Motor neuron (in vitro differentiated cells): Measurements from ENCODE around the gene MVP. TPM values are rescaled to one million over a fixed set of nuclear protein-coding genes. Genes with fewer than 3 reads are reported as not detected.
"Not testable (repeated sequence)": the region's sequence is repeated elsewhere in the genome, so short reads cannot be mapped to it uniquely, and the experiment has no call there.

ENCODE experiments used
- ATAC-seq, 8 experiments: fragments of 200-7000 bp; cut with Tn5 transposase; replicated peaks in 6 of 8; 2 replicates each; pipeline ENCODE4 v1.8.0; 2021; ENCODE audit warnings: mild to moderate bottlenecking in 8 of 8, moderate library complexity in 8 of 8
- H3K27ac ChIP-seq, 2 donors: fragments of 250-450 bp; sonication (Bioruptor Pico); 2 replicates each; pipeline ENCODE4 v1.9.0; 2021; ENCODE audit warnings: antibody characterized with exemption in 2 of 2, mild to moderate bottlenecking in 2 of 2, moderate library complexity in 1 of 2
- H3K4me1 ChIP-seq, 2 donors: fragments of 250-450 bp; sonication (Bioruptor Pico); replicated peaks in 1 of 2; 2 replicates each; pipeline ENCODE4 v1.6.1; 2021; ENCODE audit warnings: antibody characterized with exemption in 2 of 2, mild to moderate bottlenecking in 2 of 2, moderate library complexity in 1 of 2
- H3K4me3 ChIP-seq, 5 donors: fragments of 250-450 bp; sonication (Bioruptor Pico); 2 replicates each; pipeline ENCODE4 v1.9.0; 2021; ENCODE audit warnings: antibody characterized with exemption in 5 of 5, mild to moderate bottlenecking in 5 of 5, moderate library complexity in 4 of 5
- WGBS, 10 experiments: fragments of 450-650 bp; shearing (Covaris generic); methylation state at CpG; one replicate each; pipeline ENCODE4 v1.0.0; 2022; 5-methylcytosine and 5-hydroxymethylcytosine counted together
- in situ Hi-C, 9 experiments: fragments of 400-800 bp; cut with MboI; loops; one replicate each; pipeline ENCODE4 v1.15.0; 2021; ENCODE audit warnings: low sequenced_read_pairs in 9 of 9, low pct_unique_long_range_greater_than_20kb in 2 of 9; ENCODE audit not compliant: unreplicated experiment in 9 of 9
- total RNA-seq, 8 experiments: library from RNA; unstranded; fragments of 300-600 nt; gene quantifications; 2 replicates each; pipeline versions ENCODE4 v1.2.3 to v1.2.4, GENCODE V29; 2022

Gene MVP
- total RNA-seq, 8 experiments from 2014 or later = 3.2 to 179 (median 31.0) TPM

DNA sequence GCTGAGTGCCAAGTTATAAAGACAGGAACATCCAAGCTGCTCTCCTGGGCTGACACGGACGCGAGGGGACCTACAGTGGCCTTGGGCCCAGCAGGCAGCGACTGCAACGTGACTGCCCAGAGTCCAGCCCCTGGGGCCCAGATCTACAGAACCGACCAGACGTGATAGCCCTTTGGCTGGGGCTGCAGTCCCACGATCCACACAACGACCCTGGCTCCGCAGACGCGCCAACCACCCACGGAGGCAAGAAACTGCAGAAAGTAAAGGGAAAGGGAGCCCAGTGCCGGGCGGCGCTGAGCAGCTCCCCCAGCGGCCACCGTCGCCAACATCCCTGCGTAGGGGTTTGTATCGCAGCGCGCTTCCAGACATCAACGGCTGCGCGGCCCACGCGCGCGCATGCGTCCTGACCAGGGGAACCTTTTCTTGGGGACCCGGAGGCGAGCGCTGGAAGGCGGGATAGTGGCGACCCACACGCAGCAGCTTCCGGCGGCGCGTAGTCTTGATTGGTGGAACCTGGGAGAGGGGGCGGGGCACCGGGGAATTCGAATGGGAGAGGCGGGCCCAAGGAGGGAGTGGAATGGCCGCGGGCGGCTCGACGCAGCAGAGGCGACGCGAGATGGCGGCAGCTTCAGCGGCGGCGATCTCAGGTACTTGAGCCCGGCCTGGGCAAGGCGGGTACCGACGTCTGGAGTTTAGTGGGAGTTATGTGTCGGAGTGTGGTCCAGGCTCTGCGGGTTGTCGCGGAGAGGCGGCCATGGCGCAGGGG is 29.9 kb upstream of the MVP start, which contains the start of gene KIF22:
KIF22 (plus strand) TSS at position 569 of the 766 bp plus-strand sequence; CDS start at position 578, 9 bp downstream.
- in situ Hi-C loops = no loop called here
- ATAC-seq = peak; percentile 92 to 99 (median 96)
- Histone ChIP-seq H3K4me3 (peak within 1 kb of the TSS; percentile 56 to 88 (median 76)), H3K4me1 (peaks cover 6 to 10% of the 10 kb centered on the region in 2 donors), H3K27ac (peak within 1 kb of the TSS; percentile 75 to 89)
- WGBS, 10 experiments = 0 to 30% (median 6%) methylated on average over 2 to 24 of the region's 67 CpGs; no CpG with 5 or more reads in 4 of the 10 experiments

DNA sequence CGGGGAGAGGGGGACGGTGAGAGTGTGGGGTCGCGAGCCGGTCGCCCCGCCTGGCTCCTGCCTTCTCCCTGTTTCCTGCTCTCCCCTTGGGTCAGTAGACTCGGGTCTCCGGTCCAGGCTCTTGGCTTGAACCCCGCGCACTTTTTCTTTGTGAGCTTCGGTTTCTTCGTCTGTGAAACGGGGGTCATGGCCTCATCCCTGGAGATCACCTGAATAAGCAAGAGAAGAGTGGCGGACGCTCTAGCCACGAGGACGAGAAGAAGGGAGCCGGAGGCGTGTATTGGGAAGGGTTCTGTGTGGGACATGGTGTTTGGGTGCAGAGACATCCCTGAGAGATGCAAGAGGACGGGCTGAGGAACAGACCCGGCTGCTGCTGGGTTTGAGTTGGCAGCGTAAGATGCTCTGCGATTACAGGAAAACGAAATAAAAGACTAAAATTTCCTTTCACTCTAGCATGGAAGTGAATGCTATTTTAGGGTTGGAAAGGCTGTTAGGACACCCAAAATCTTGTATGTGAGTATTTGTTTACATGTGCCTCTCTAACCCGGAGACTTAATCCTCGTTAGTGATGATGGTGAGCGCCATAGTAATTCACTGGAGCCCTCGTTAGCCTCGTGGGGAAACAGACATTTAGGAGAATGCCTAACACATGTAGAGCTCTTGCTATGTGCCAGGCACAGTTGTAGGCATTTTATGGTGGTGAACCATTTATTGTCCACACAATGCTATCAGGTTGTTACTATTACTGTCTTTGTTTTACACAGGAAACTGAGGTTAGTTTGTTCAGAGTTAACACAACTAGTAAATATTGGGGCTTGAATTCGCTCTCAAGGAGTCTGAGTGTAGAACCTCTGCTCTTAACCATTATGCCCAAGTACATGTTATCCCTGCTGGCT is 29.1 kb upstream of the MVP start:
- 0 to 8% (median 3%) methylated on average over 4 to 14 of the region's 31 CpGs; no CpG with 5 or more reads in 2 of the 10 experiments for WGBS, 10 experiments
- ATAC-seq = peak in 4 of 8 experiments; percentile 10 to 40 (median 25)

DNA sequence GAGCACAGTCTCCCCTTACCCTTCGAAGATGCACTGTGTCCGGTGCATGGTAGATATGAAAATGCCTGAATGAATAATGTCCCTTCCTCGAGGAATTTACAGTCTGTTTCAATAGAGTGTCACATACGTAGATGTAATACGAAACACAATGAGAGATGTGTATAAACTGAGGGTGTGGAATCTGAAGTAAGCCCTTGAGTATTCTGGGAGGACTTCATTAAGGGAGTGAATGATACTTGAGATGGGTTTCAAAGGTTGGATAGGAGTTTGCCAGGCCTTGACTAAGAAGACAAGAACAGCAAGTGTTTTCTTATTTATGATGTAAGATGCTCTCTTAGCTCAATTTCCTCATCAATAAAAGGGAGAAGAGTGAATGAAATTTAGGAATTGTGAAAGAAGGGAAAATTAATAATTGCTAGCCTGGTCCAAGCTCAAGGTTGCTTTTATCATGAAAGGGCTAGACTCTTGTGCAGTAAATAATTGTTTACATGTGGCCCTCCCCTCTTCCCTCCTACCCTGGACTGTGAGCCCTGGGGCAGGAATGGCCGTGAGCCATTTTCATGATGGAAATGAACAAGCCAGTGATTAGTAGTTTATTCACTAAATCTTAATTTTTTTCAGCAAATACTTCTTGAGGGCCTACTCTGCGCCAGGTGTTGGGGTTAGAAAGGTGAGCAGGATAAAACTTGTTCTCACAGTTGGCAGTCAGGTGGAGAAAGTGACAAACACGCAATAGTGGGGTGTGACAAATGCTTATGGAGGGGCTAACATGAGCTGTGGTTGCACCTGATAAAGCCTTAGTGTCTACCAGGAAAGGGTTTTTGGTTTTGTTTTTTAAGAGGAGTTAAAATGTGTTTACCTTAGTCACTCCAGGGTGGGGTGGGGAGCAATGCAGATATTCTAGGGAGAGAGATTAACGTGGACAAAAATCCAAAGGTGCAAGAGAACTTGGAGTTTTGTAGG is 28.1 kb upstream of the MVP start:
- Histone ChIP-seq H3K27ac (no peak overlapping the region), H3K4me3 (peak overlapping the region; percentile 56 to 88 (median 76)), H3K4me1 (peaks cover 6 to 10% of the 10 kb centered on the region in 2 donors)
- 28 to 100% (median 61%) methylated on average over 2 to 9 of the region's 9 CpGs for WGBS, 10 experiments
- ATAC-seq = no peak
- in situ Hi-C loops = no loop called here

More for the DNA sequence above, 29.1 kb upstream of the MVP start:
- in situ Hi-C loops = no loop called here
- Histone ChIP-seq H3K27ac (peak overlapping the region in 1 of 2 donors; percentile 53), H3K4me3 (peak overlapping the region; percentile 56 to 88 (median 76)), H3K4me1 (peaks cover 6 to 10% of the 10 kb centered on the region in 2 donors)

DNA sequence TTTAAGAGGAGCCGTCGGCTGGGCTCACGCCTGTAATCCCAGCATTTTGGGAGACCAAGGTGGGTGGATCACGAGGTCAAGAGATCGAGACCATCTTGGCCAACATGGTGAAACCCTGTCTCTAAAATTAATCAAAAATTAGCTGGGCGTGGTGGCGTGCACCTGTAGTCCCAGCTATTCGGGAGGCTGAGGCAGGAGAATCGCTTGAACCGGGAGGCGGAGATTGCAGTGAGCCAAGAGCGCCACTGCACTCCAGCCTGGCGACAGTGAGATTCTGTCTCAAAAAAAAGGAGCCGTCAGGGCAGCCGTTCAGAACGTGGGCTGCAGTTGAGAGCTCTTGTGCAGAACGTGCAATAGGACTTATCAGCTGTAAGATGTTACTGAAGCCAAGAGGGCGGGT is 27.1 kb upstream of the MVP start:
- peaks cover 6 to 10% of the 10 kb centered on the region in 2 donors for H3K4me1 ChIP-seq
- ATAC-seq, H3K4me3 ChIP-seq, in situ Hi-C loops, H3K27ac ChIP-seq: not testable (repeated sequence)
- 62 to 100% (median 96%) methylated on average over 2 to 7 of the region's 18 CpGs; no CpG with 5 or more reads in 2 of the 10 experiments for WGBS, 10 experiments

DNA sequence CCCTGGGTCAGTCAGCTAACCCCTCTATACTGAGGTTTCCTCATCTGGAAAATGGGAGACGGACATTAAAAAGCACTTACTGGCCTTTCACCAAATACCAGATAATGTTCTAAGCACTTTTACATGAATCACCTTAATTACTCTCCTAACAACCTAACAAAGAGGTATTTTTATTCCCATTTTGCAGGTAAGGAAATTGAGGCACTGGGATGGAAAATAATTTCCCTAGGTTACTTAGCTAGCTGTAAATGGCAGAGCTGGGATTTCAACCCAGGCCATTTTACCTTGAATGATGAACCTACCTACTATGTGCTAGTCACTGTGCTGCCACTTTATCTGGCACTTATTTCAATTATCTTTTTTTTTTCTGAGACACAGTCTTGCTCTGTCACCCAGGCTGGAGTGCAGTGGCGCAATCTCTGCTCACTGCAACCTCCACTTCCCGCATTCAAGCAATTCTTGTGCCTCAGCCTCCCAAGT is 26.0 kb upstream of the MVP start:
- no peak overlapping the region for H3K27ac ChIP-seq
- in situ Hi-C loops = no loop called here
- WGBS, 10 experiments = 67 to 100% (median 100%) methylated on average over 1 to 3 of the region's 3 CpGs; no CpG with 5 or more reads in 3 of the 10 experiments
- H3K4me1 ChIP-seq = peaks cover 6 to 10% of the 10 kb centered on the region in 2 donors
- ATAC-seq = no peak
- H3K4me3 ChIP-seq = no peak overlapping the region

DNA sequence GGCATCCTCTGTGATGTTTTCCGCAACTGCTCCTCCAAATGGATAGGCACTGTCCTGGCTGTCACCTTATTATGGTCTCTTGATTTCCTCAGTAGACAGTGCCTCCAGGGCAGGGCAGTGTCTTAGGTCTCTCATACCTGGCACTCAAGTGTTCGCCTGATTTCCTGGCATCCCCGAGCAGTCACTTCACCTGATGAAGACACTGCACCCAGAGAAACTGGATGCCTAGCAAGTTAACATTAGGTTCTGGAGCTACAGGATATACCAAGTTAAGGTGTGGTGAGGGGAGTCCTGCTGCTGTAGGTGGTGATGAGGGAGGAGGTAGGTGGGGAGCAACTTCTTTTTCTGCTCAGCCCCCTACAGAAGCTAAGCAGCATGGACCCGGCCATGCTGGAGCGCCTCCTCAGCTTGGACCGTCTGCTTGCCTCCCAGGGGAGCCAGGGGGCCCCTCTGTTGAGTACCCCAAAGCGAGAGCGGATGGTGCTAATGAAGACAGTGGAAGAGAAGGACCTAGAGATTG is 17.8 kb upstream of the MVP start:
- in situ Hi-C loops = loop anchor here in 5 of 9 experiments (10.0 to 25.0 kb wide), 3 partner anchors 98 to 210 kb away; partner anchors contain the start of genes C16orf92 (in 3 of the 5), DOC2A (in 3 of the 5) and ASPHD1 (in 1 of the 5)
- ATAC-seq = no peak
- H3K27ac ChIP-seq = no peak overlapping the region

DNA sequence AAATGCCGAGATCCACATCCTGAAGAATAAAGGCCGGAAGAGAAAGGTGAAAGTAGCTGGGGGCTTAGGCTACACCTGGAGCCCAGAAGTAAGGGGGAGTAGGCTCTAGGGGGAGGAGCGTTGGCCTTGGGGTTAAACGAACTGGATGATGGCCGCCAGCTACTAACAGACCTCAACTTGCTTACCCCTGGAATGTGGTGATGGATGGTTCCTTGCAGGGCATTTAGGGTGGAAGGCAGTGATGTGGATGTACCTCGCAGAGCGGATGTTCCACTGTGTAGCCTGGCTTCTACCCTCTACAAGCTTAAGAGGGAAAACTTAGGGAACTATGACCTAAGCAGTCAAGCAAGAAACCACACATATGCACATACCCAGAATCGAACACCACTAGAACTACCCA is 16.2 kb upstream of the MVP start:
- 0 to 100% (median 83%) methylated on average over 1 to 8 of the region's 8 CpGs; no CpG with 5 or more reads in 2 of the 10 experiments for WGBS, 10 experiments
- H3K4me1 ChIP-seq = peaks cover 18% of the 10 kb centered on the region in 2 donors
- H3K27ac ChIP-seq = peak overlapping the region; percentile 97 to 99
- H3K4me3 ChIP-seq = peak overlapping the region in 2 of 5 donors; percentile 71 to 82
- in situ Hi-C loops = loop anchor here in 5 of 9 experiments (10.0 to 25.0 kb wide), 3 partner anchors 99 to 208 kb away; partner anchors contain the start of genes C16orf92 (in 3 of the 5), DOC2A (in 3 of the 5) and ASPHD1 (in 1 of the 5)
- no peak for ATAC-seq

More for the DNA sequence above, 17.8 kb upstream of the MVP start:
- WGBS, 10 experiments = 83 to 100% (median 90%) methylated on average over 1 to 6 of the region's 8 CpGs; no CpG with 5 or more reads in 3 of the 10 experiments
- H3K4me3 ChIP-seq = no peak overlapping the region
- peaks cover 9 to 10% of the 10 kb centered on the region in 2 donors for H3K4me1 ChIP-seq

DNA sequence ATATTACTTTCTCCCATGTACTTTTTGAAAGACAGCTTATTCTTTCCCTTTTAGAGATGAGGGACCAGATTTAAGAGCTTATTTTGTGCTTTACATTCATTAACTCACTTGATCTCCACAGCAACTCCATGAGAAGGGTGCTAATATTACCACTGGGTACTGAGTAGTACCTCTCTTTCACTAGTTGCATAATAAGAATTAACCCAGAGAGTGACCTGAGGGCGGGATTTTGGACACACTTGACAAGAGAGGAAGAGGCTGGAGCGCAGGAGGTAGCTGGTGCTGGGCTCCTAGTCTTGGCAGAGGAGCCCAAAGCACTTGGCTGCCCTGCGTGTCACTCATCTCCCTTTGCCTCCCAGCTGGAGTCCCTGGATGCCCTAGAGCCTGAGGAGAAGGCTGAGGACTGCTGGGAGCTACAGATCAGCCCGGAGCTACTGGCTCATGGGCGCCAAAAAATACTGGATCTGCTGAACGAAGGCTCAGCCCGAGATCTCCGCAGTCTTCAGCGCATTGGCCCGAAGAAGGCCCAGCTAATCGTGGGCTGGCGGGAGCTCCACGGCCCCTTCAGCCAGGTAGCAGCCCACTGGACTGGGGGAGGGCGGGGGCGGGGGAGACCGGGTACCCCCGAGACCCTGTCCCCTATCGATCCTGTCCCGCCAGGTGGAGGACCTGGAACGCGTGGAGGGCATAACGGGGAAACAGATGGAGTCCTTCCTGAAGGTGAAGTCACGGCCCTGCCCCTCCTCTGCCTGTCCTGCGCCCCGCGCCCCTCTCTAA is 15.6 kb upstream of the MVP start:
- Histone ChIP-seq H3K4me1 (peaks cover 24% of the 10 kb centered on the region in 2 donors), H3K27ac (peak overlapping the region; percentile 97 to 99), H3K4me3 (peak overlapping the region; percentile 57 to 92 (median 80))
- WGBS, 10 experiments = 0 to 100% (median 40%) methylated on average over 1 to 5 of the region's 26 CpGs; no CpG with 5 or more reads in 6 of the 10 experiments
- peak in 1 of 8 experiments; percentile 12 for ATAC-seq
- in situ Hi-C loops = loop anchor here in 5 of 9 experiments (10.0 to 25.0 kb wide), 3 partner anchors 100 to 208 kb away; partner anchors contain the start of genes C16orf92 (in 3 of the 5), DOC2A (in 3 of the 5) and ASPHD1 (in 1 of the 5)

DNA sequence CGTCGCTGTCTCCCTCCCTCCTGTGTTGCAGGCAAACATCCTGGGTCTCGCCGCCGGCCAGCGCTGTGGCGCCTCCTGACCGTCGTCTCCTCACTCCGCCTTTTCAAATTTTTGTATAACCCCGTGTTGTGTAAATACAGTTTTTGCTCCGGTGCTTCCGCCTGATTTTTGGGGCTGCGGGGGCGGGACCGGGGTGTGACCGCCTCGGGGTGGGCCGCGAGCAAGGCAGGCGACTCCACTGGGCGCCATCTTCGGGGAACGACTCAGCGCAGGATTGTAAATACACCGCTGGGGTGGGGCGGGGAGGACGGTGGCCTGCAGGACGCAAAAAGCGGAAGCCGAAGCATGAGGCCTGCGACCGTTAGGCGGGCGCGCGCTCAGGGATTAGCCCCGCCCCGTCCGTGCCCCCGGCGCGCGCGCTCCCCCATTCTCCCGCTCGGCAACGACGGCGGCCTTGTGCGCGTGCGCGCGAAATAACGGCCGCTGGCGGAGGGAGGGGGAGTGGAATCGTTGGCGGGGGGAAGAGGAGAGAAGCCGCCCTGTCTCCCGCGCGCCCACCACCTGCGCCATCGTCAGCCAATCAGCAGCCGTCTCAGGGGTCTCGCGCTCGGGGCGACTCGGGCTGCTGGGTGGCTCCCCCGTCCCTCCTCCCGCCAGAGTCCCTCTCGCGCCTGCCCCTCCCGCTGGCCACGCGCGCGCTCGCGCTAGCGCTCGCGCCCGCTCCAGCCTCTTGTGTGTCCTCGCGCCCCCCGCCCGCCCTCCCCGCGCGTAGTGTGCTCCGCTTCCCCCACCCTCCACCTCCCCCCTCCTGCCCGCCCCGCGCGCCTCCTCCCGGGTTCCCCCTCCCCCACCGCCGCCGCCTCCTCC is 14.8 kb upstream of the MVP start:
- peak overlapping the region; percentile 97 to 99 for H3K27ac ChIP-seq
- H3K4me3 ChIP-seq = peak overlapping the region; percentile 57 to 92 (median 80)
- H3K4me1 ChIP-seq = peaks cover 31 to 33% of the 10 kb centered on the region in 2 donors
- in situ Hi-C loops = loop anchor here in 5 of 9 experiments (10.0 to 25.0 kb wide), 3 partner anchors 101 to 207 kb away; partner anchors contain the start of genes C16orf92 (in 3 of the 5), DOC2A (in 3 of the 5) and ASPHD1 (in 1 of the 5)
- 0% methylated on average over 1 to 5 of the region's 103 CpGs; no CpG with 5 or more reads in 8 of the 10 experiments for WGBS, 10 experiments
- ATAC-seq = peak; percentile 55 to 83 (median 74)
